ENCODE results near the gene KDM7A. TPM values are rescaled to one million over a fixed set of nuclear protein-coding genes. Genes with fewer than 3 reads are reported as not detected.

Gene KDM7A
- polyA plus RNA-seq, 1 of the 3 experiments (the other 2 are of a cell fraction): 0.94 TPM

DNA sequence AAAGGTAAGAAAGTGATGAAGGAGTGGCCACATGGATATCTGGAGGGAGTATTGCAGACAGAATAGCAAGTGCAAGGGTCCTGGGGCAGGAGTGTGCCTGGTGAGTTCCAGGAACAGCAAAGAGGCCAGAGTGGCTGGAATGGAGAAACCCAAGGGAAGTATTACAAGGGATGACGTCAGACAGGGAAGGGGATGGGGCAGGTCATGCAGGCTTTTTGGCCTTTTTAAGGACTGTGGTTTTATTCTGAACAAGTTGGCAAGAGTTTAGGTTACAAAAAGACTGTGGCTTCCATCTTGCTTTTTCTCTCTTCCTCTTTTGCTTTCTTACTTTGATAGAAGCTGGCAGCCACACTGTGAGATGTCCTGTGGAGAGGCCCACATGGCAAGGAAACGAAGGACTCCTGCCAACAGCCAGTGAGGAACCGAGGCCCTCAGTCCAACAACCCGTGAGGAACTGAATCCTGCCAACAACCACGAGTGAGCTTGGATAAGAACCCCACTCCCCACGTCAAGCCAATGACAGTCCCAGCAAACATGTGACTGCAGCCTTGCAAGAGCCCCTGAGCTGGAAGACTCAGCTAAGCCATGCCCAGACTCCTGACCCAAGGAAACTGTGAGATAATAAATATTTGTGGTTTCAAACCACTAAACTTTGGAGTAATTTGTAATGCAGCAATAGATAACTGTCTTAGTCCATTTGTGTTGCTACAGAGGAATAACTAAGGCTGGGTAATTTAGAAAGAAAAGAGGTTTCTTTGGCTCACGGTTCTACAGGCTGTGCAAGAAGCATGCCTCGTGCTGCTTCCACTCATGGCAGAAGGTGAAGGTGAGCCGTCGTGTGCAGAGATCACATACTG lies 19.8 kb upstream of the KDM7A start:
- Histone ChIP-seq H3K9me3 (no peaks in the 10 kb centered on the region), H3F3A (replicated peaks; ENCODE audit: insufficient read depth) (peaks cover 6% of the 10 kb centered on the region), H3K9me2 (no peaks in the 10 kb centered on the region), H3K4me3 (ENCODE audit: low read depth in 2 of 2, low read length in 1 of 2) (no peak overlapping the region), H3K4me1 (ENCODE audit: control insufficient read depth in 1 of 2, insufficient read depth in 2 of 2, low read depth in 1 of 2, low read length in 1 of 2) (no peaks in the 10 kb centered on the region), H3K27ac (ENCODE audit: low read depth in 2 of 2, low read length in 1 of 2) (no peak overlapping the region), H3K79me2 (ENCODE audit: insufficient read depth) (no peaks in the 10 kb centered on the region), H3K27me3 (ENCODE audit: insufficient read depth) (no peaks in the 10 kb centered on the region; the same call in 1 of the 2 replicates), H2AFZ (ENCODE audit: low read depth) (no peak overlapping the region), H3K4me2 (no peak overlapping the region), H4K20me1 (ENCODE audit: insufficient read depth) (no peaks in the 10 kb centered on the region), H3K9ac (no peak overlapping the region), H3K36me3 (replicated peaks in 1 of 2; ENCODE audit: control insufficient read depth in 1 of 2, insufficient read depth in 2 of 2, low read length in 1 of 2) (no peaks in the 10 kb centered on the region)
- POLR2A ChIA-PET: no interaction called here
- TF ChIP-seq, protein P1, sequence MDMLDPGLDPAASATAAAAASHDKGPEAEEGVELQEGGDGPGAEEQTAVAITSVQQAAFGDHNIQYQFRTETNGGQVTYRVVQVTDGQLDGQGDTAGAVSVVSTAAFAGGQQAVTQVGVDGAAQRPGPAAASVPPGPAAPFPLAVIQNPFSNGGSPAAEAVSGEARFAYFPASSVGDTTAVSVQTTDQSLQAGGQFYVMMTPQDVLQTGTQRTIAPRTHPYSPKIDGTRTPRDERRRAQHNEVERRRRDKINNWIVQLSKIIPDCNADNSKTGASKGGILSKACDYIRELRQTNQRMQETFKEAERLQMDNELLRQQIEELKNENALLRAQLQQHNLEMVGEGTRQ (IDR thresholded peaks at IDR 0.05; ENCODE audit: borderline replicate concordance, low read depth, low read length): no peak
- TF ChIP-seq EZH2phosphoT487 (IDR thresholded peaks at IDR 0.05; ENCODE audit: borderline replicate concordance, low read depth): no peak
- TF ChIP-seq, protein P2, sequence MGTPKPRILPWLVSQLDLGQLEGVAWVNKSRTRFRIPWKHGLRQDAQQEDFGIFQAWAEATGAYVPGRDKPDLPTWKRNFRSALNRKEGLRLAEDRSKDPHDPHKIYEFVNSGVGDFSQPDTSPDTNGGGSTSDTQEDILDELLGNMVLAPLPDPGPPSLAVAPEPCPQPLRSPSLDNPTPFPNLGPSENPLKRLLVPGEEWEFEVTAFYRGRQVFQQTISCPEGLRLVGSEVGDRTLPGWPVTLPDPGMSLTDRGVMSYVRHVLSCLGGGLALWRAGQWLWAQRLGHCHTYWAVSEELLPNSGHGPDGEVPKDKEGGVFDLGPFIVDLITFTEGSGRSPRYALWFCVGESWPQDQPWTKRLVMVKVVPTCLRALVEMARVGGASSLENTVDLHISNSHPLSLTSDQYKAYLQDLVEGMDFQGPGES (IDR thresholded peaks at IDR 0.05; ENCODE audit: low read depth, low read length): no peak
- TF ChIP-seq FOXJ3 (CRISPR knock-in tag; IDR thresholded peaks at IDR 0.05): no peak
- TF ChIP-seq NRF1 (IDR thresholded peaks at IDR 0.05; ENCODE audit: low read depth, low read length): no peak
- TF ChIP-seq, protein P3, sequence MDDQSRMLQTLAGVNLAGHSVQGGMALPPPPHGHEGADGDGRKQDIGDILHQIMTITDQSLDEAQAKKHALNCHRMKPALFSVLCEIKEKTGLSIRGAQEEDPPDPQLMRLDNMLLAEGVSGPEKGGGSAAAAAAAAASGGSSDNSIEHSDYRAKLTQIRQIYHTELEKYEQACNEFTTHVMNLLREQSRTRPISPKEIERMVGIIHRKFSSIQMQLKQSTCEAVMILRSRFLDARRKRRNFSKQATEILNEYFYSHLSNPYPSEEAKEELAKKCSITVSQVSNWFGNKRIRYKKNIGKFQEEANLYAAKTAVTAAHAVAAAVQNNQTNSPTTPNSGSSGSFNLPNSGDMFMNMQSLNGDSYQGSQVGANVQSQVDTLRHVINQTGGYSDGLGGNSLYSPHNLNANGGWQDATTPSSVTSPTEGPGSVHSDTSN (IDR thresholded peaks at IDR 0.05): no peak
- TF ChIP-seq TEAD4 (IDR thresholded peaks at IDR 0.05; ENCODE audit: borderline replicate concordance, insufficient read depth): no peak
- no peak for DNase-seq
- 65% methylated on average over 10 of the region's 10 CpGs for WGBS (ENCODE audit: low lambda C conversion rate)
- CTCF ChIA-PET: interaction anchor here (1.2 to 3.2 kb wide), 2 partner anchors 12 to 15 kb away, joined by 3 to 9 read pairs; no protein-coding TSS in a partner anchor

DNA sequence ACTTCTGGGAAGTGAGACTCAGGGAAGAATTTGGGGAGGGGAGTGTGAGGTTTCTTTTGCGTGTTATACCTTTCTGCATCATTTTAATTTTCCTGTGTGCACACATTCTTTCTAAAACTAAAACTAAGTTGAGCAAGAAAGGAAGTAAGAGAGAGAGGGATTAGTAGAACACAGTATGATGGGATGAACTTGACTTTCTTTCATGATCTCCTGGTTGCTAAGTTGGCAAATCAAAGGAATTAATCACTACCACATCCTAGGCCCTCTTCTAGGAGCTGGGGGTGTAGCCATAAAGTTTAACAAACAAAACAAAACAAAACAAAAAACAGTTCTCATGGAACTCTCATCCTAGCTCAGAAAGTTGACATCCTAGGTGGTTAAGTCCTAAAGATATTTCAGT lies 19.1 kb upstream of the KDM7A start:
- no peak for TF ChIP-seq EP300 (IDR thresholded peaks at IDR 0.05; ENCODE audit: borderline replicate concordance in 1 of 2, low read depth in 1 of 2, low read length in 1 of 2)
- no peak for TF ChIP-seq ELF1 (IDR thresholded peaks at IDR 0.05)
- no peak for TF ChIP-seq CHD2 (IDR thresholded peaks at IDR 0.05; ENCODE audit: low read length, partially characterized antibody)
- TF ChIP-seq, protein P2 (IDR thresholded peaks at IDR 0.05; ENCODE audit: low read depth, low read length): no peak
- TF ChIP-seq FOSL2 (IDR thresholded peaks at IDR 0.05; ENCODE audit: borderline replicate concordance, low read depth): no peak
- no peaks in the 10 kb centered on the region for H3K9me3 ChIP-seq
- H3K36me3 ChIP-seq (replicated peaks in 1 of 2; ENCODE audit: control insufficient read depth in 1 of 2, insufficient read depth in 2 of 2, low read length in 1 of 2): no peaks in the 10 kb centered on the region
- H2AFZ ChIP-seq (ENCODE audit: low read depth): no peak overlapping the region
- no peaks in the 10 kb centered on the region for H3K79me2 ChIP-seq (ENCODE audit: insufficient read depth)
- peaks cover 5% of the 10 kb centered on the region; the same call in 1 of the 2 replicates for H3K27me3 ChIP-seq (ENCODE audit: insufficient read depth)
- 83% methylated on average over 1 of the region's 1 CpG for WGBS (ENCODE audit: low lambda C conversion rate)
- H3K9me2 ChIP-seq: no peaks in the 10 kb centered on the region
- no peaks in the 10 kb centered on the region for H4K20me1 ChIP-seq (ENCODE audit: insufficient read depth)
- DNase-seq: no peak
- CTCF ChIA-PET: no interaction called here
- no peak overlapping the region for H3K4me2 ChIP-seq
- H3F3A ChIP-seq (replicated peaks; ENCODE audit: insufficient read depth): peaks cover 6% of the 10 kb centered on the region
- H3K9ac ChIP-seq: no peak overlapping the region
- no peak overlapping the region for H3K4me3 ChIP-seq (ENCODE audit: low read depth in 2 of 2, low read length in 1 of 2)
- POLR2A ChIA-PET: no interaction called here
- no peaks in the 10 kb centered on the region for H3K4me1 ChIP-seq (ENCODE audit: control insufficient read depth in 1 of 2, insufficient read depth in 2 of 2, low read depth in 1 of 2, low read length in 1 of 2)
- no peak overlapping the region for H3K27ac ChIP-seq (ENCODE audit: low read depth in 2 of 2, low read length in 1 of 2)
